GM19452 (cell line): Measurements from ENCODE around the gene S100A6.
"Not testable (repeated sequence)": the region's sequence is repeated elsewhere in the genome, so short reads cannot be mapped to it uniquely, and the experiment has no call there.

ENCODE experiments used
- ATAC-seq: cut with Tn5 transposase; IDR thresholded peaks from one replicate; pipeline ENCODE4 v1.9.1; 2021; ENCODE audit not compliant: unreplicated experiment

Gene S100A6

DNA sequence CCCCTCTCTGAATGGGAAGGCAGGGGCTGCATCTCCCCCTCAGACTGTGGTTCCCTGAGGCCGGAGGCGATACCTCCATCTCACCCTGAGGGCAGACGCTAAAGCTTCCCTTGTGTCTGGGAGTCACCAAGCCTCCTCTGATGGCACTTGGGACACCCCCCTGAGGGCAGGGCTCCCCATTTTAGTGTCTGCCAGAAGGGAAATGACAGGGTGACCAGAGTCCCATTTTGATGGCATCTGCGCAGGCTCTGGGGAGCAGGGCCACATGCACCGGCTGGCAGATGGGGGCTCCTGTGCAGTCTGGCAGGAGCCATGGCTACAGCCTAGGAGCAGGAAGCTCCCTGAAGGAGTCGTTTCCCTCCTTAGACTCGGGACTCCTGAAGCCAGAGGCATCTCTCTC lies 28.2 kb upstream of the S100A6 start:
- no peak for ATAC-seq

DNA sequence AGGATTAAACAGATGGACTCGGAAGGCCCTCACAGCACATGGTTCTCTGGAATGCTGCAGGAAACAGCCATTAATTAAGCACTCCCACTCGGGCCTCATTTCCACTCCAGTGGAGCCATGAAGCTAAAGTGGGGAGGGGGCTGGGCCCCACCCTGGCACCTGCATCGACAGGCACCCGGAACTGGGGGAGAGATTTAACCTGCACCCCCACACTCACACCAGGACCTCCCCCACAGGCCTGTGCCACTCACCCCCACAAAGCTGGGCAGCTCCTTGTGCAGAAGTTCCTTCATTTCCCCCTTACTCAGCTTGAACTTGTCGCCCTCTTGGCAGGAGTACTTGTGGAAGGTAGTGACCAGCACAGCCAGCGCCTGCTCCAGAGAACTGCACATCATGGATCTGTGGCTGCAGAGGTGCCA lies 27.7 kb upstream of the S100A6 start:
- ATAC-seq: no peak

DNA sequence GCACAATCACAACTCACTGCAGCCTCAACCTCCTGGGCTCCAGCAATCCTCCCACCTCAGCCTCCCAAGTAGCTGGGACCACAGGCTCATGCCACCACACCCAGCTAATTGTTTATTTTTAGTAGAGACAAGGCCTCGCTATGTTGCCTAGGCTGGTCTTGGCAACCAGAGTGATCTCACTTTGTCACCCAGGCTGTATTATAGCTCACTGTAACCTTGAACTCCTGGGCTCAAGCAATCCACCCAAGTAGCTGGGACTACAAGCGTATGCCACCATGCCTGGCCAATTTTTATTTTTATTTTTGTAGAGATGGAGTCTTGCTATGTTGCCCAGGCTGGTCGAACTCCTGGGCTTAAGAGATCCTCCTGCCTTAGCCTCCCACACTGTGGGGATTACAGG lies 26.2 kb upstream of the S100A6 start:
- ATAC-seq: not testable (repeated sequence)

DNA sequence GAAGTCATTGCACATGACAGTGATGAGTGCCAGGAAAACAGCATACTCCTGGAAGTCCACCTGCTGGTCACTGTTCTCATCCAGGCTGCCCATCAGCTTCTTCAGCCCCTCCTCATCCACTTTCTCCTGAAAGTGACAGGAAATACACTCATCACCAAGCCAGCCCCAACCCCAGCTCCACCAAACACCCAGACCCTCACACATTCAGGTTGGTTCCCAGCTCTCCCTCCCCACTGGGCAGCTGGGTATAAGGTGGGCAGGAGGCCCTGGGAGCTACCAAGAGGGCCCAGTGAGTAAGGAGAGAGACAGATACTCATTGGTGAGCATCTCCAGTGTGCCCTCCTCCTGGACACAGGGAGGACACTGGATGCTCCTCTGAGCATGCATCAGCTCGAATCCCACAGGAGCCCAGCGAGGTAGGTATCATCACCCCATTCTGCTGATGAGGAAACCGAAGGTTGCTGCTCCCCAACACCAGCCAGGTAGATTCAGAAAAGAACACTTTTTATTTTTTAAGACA lies 25.7 kb upstream of the S100A6 start:
- ATAC-seq: no peak

DNA sequence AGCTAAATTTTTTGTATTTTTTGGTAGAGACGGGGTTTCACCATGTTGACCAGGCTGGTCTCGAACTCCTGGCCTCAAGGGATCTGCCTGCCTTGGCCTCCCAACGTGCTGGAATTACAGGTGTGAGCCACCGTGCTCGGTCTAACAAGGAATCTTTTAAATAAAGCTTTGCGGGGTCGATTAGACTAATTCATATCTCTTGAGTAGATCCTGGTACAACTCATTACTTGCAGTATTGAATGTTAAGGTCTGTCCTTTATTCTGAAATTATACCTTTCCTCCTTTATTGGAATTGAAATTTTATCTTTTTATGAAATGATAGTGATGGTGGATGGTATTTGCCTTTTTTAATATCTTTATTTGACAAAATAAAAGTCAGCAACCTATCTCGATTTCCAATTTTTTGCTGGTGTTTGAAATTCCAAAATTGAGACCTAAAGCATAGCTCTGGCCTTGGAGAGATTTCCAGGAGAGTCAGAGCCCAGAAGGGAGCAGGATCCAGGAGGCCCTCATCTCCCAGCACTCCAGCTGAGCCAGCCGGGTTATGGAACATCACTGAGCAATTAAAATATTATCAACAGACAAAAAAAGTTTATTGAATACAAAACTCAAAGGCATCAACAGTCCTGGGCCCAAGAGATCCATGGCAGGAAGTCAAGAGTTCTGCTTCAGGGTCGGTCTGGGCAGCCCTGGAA lies 25.1 kb upstream of the S100A6 start:
- ATAC-seq: no peak

DNA sequence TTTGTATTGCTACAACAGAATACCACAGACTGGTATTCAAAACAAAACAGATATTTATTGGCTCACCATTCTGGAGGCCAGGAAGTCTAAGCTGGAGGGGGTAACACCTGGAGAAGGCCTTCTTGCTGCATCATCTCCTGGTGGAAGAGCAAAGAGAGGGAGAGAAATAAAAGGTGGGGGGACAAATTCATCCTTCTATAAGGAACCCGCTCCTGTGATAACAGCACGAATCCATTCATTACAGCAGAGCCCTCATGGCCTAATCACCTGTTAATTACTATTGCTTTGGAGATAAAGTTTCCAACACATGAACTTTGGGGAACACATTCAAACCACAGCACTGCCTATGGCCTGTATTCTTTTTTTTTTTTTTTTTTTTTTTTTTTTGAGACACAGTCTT lies 24.4 kb upstream of the S100A6 start:
- ATAC-seq: no peak

DNA sequence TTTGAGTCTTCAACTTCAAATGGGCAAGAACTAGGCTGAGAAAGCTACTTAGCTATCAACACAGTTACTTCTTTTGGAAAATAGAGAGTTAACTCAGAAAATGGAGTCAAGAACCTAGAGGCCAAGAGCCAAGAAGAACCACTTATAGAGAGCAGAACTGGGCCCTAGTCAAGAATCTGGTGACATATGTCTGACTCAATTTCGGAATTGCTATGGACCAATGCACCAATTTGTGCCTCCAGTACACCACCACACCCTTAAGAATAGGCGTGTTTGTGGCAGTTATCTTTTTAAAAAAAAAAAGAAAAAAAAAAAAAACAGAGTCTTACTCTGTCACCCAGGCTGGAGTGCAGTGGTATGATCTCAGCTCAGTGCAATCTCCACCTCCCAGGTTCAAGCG lies 22.1 kb upstream of the S100A6 start:
- ATAC-seq: no peak

DNA sequence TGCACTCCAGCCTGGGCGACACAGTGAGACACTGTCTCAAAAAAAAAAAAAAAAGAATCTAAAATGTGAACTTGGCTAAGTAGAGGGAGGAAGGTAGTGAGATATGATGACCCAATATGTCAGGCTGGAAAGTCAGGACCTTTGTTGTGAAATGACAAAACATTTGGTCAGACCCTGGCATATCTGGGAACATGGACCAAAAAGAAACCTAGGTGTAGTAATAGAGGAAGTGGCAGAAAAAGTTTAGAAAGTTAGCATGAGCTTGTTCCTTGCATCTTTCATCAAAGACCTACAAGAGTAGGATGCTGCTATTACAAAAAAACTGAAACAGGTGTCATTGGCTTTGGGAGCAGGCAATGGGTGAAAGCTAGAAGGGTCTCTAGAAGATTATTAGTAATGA lies 20.6 kb upstream of the S100A6 start:
- no peak for ATAC-seq

DNA sequence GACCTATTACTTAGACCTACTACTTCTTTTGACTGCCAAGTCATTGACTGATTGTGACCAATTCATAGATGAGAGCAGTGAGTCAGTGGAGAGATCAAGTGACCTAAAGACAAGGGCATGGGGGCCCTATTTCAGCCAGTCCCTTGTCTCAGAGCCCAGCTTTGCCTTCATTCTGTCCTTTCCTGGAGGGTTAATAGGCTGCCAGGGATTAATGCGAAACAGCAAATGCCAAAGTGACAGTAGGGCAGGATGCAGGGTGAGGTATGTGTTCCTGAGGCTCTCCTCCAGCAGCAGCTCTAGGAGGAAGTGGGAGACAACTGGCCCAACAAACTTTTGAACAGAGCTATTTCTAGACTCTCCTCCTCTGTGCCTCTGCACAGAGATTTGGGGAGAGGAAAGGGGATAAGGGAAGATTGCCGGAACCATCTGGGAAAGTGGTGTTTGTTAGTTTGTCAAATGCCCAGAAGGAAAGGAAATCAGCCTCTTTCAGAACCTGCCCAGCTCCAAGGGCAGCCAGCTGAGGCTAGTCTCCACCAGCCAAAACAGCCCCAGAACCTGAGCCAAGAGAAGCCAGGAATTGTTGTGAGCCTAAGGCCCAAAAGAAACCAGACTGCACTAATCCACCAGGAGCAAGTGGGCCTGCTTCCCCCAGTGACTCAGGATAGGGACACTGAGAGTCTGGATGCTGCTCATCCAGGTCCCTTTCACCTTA lies 18.2 kb upstream of the S100A6 start:
- no peak for ATAC-seq

DNA sequence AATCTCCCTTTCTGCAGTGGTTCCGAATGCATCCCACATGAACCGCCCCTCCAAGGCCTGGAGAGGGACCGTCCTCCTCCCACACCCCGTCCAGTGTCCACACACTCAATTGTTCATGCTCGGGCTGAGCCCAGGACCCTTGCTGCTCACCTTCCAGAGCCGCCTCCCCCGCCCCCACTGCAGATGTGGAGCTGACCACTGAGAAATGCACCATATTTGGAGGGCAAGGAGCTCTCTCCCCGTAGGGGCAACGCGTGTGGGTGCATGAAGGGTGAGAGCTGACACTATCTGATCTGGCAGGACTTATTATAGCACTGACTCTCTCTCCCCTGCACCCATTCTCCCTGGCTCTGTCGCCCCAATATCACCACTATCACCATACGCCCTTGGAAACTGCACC lies 17.3 kb upstream of the S100A6 start:
- ATAC-seq: no peak

DNA sequence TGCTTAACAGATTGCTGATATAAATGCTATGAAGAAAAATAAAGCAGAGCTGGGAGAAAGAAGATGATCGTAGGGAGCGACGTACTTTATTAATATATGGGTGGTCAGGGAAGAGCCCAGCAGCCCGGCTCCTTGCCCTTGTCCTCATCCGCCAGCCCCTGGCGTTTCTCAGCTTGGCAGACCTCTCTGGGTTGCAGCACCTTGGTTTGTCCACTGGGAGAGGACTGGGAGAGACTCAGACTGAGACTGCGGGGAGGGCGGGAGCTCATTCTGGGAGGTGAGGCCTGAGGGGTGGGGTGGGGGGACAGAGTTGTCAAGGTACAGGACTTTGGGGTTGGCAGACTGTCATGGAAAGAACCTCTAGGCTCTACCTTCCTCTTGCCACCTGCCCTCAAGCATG lies 16.5 kb upstream of the S100A6 start:
- ATAC-seq: no peak

DNA sequence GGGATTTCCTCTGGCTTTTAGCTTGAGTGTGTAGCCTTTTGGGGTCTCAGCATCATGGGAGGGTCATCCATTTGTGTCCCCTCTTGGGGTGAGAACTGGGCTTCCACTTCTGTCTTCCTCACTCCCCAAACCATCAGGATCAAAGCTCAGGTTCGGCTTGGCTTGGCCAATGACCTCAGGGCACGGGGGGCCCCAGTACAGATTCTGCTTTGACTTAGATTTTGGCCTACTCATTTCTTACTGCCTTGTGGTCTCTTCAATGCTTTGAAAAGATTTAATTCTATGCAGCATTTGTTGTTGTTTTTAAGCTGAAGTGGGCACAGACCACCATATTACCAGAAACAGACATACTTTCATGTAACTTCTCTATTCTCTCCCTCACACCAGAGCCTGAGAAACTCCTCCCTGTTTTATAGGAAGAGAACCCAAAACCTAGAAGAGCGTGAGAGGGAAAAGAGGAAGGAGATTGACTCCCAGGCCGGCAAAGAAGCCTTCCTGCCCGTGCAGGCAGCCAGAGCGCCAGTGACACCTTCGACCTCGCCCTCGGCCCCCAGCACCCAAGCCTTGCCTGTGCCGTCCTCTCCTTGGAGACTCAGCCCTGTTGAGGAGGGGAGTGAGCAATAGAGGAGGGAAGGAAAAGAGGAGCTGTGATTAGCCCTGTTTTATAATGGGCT lies 15.2 kb upstream of the S100A6 start:
- no peak for ATAC-seq

DNA sequence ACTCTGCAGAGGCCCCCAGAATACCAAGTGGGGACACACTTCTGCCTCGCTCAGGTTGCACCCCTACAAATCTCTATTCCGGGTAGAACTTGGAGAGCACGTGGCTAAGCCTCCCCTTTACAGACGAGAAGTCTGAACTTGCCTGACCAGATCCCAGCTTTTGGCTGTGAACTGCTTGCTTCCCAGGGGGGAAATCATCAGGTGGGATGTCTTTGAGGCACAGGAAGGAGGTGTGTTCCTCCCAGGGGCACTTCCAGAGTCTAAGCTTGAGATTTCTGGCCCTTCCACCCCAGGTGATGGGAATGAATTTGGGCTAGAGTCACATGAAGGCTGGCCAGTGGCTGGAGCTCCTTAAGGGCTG lies 14.6 kb upstream of the S100A6 start:
- ATAC-seq: no peak

DNA sequence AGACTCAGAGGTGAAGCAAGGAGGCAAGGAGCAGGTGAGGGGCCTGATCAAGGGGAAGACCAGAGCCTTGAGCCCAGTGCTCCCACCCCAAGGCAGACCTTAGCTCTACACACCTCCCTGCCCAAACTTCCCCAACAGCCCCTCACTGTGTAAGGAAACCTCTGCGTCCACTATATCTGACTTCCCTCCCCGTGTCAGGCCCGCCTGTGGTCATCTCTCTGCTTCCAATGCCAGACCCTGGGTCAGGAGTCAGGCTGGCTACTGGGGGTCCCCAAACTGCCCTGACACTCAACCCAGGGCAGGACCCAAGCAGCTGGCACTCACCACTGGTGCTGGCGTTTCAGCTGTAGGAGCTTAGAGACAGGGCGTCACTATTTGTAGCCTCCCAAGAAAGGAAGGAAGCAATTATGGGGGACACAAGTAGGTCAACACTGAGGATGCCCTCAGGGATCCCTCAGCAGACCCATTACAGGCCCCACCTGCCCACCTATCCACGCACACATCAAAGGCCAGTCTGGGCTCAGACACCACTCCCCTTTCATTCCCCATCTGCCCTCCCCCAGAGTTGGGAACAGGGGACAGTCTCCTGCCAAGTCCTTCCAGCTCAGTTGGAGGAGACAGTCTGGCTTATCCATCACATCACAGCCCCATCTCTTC lies 14.1 kb upstream of the S100A6 start:
- ATAC-seq: no peak

DNA sequence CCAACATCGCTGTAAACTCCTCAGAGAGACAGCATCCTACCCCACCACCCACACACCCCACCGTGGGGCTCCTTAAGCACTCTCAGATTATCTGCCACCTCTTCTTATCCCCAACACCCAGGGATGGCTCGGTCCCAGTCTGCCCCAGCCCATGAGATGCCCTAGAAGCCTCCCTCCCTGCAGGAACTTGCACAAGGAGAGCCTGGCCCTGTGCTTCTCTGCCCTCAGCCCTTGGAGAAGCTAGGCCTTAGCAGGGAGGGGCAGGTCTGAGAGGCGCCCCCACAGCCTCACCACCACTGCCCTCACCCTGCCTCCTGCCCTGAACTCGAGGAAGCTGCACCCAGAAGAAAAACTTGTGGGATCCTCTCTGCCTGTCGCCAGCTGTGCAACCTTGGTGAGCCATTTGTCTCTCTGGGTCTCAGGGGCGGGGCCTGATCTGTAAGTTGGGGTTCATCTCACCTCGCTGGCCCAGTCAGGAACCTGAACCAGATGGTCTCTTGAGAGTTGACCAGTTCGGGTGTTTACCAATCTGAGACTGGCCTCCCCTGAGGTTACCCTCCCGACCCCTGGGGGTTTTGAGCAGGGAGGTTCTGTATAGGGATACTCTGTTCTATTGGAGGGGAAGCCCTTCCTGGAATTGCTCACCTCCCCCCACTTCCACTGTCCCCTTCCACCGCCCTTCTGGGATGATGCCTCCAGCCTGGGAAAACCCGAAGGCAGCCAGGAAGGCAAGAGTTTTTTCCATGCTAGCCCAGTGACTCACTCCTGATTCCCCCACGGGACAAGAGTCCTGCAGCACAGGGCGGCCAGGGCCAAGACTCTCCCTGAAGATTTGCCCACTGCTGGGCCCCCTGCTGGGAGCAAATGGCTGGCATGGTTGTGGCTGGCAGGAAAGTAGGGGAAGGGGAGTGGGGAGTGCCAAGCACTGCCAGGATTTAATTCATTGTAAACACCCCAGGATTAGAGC lies 13.2 kb upstream of the S100A6 start, which contains the start of gene S100A3:
S100A3 (minus strand) TSS at position 537 of the 967 bp plus-strand sequence. CDS start 773 bp downstream, outside the sequence.
- ATAC-seq: no peak

DNA sequence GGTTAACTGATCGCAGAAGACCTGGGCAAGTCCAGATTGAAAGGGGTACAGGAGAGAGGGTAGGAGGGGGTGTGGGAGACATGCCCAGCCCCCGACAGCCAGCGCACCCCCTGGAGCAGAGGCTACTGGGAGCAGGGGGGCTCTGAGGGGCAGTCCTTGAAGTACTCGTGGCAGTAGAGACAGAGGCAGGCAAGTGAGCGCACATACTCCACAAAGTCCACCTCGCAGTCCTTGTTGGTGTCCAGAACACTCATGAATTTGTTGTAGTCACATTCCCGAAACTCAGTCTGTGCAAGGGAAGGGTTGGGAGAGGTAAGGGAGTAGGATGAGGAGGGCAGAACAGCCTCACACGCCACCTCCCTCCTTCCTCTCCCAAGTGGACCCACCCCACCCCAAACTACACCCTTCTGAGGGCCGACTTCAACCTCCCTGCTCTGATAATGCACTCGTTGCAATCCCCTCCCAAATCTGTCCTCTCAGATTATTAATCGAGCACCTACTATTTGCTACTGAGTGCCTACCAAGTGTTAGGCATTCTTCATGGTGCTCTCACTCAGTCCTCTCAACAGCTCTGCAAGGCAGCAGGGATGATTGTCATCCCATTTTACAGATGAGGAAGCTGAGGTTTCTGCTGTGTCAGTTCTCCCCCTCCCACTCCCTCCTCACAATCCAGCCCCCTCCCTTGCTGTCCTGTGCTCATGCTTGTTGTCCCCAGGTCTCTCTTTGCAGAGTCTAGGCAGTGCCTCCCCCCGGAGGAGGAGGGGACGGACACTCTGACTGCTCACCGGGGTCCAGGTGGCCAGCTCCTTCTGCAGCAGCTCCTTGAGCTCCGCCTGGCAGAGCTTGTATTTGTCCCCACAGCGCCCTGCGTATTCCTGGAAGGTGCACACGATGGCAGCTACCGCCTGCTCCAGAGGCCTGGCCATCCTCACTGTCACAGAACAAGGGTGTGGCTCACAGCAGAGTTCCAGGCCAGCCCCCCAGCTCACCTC lies 12.1 kb upstream of the S100A6 start:
- no peak for ATAC-seq

DNA sequence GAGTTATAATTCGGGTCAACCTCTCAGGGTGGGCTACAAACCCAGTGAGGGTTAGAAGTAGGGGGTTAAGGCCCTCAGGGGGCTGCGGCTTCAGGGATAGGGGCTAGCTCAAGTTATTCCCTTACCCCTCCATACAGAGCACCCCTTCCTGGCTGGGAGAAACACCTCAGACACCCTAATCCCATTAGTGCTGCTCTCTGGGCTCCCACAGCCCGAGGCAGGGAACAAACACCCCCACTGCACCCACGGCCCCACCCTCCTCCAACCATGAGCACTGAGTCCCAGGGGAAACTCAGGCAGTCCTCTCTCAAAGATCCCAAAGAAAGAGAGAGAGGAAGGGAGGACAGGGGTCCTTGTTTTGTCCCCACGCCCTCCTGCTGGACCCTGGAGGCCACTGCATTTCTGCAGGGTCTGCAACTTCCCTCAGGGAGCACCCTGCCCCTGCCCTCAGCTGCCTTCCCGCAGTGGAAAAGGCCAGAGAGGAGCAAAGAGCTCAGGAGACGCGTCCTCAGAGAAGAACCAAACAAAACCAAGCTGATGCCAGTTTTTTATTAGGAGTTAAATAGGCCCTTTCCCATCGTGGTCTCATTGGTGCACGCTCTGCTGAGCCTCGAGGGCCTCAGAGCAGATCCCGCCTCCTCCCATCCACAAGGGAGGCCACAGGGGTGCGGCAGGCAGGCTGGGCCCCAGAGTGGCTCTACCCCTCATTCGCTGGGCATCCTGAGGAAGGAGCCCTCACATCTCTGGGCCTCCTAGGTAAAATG lies 11.2 kb upstream of the S100A6 start:
- no peak for ATAC-seq

DNA sequence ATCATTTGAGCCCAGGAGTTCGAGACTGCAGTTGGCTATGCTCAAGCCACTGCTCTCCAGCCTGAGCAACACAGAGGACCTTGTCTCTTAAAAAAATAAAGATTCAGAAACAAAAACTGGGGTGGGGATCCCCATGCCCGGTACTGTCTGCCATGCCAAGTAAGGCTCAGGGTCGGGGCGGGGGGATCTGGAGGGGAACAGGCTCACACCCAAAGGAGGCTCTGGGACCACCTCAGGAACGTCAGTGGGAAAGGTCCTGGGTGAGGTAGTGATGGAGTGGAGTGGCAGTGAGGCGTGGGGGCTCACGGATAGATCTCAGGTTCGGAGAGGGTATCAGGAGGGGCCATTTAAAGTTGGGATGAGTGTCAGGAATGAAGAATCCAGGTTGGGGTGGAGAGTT lies 10.6 kb upstream of the S100A6 start:
- ATAC-seq: no peak
